ENCODE measurements around the gene SLC5A7. TPM values are rescaled to one million over a fixed set of nuclear protein-coding genes. Genes with fewer than 3 reads are reported as not detected.
A peak's percentile ranks its signal among the peaks of the same experiment; 100 is the strongest.

SLC5A7 gene
- polyA plus RNA-seq, 3 donors: not detected

GRCh38 chr2:108031471-108031941 is 45.2 kb downstream of the SLC5A7 start:
- Histone ChIP-seq H3K4me3 (replicated peaks in 1 of 3; ENCODE audit: low read depth in 2 of 3, low read length in 3 of 3) (no peak overlapping the region), H3K4me2 (replicated peaks; ENCODE audit: extremely low read depth, low read length, poor library complexity, severe bottlenecking) (no peak overlapping the region), H4K20me1 (ENCODE audit: insufficient read depth, low read length) (no peaks in the 10 kb centered on the region), H3K9ac (ENCODE audit: insufficient read depth, low read length, poor library complexity, severe bottlenecking) (no peak overlapping the region), H3K9me3 (replicated peaks in 1 of 2; ENCODE audit: control insufficient read depth in 1 of 2, insufficient read depth in 1 of 2, low read length in 2 of 2) (peaks cover 0 to 16% of the 10 kb centered on the region in 2 donors), H3K27ac (ENCODE audit: low read depth in 1 of 2, low read length in 2 of 2) (no peak overlapping the region), H3K79me2 (ENCODE audit: insufficient read depth, low read length) (no peaks in the 10 kb centered on the region), H2AFZ (ENCODE audit: insufficient read depth, low read depth, low read length, poor library complexity, severe bottlenecking) (no peak overlapping the region), H3K4me1 (ENCODE audit: control insufficient read depth in 1 of 2, insufficient read depth in 2 of 2, low read length in 2 of 2) (no peaks in the 10 kb centered on the region), H3K36me3 (replicated peaks in 1 of 2; ENCODE audit: control insufficient read depth in 1 of 2, insufficient read depth in 2 of 2, low read length in 2 of 2) (no peaks in the 10 kb centered on the region), H3K27me3 (ENCODE audit: control insufficient read depth in 2 of 2, insufficient read depth in 2 of 2, low read length in 2 of 2) (no peaks in the 10 kb centered on the region)
- H3K27ac Mint-ChIP-seq: no peak overlapping the region
- TF ChIP-seq, protein P1, sequence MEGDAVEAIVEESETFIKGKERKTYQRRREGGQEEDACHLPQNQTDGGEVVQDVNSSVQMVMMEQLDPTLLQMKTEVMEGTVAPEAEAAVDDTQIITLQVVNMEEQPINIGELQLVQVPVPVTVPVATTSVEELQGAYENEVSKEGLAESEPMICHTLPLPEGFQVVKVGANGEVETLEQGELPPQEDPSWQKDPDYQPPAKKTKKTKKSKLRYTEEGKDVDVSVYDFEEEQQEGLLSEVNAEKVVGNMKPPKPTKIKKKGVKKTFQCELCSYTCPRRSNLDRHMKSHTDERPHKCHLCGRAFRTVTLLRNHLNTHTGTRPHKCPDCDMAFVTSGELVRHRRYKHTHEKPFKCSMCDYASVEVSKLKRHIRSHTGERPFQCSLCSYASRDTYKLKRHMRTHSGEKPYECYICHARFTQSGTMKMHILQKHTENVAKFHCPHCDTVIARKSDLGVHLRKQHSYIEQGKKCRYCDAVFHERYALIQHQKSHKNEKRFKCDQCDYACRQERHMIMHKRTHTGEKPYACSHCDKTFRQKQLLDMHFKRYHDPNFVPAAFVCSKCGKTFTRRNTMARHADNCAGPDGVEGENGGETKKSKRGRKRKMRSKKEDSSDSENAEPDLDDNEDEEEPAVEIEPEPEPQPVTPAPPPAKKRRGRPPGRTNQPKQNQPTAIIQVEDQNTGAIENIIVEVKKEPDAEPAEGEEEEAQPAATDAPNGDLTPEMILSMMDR (IDR thresholded peaks at IDR 0.05): no peak
- H3K27me3 Mint-ChIP-seq (ENCODE audit: low read depth in 3 of 3): peaks cover 0 to 2% (median 1%) of the 10 kb centered on the region in 3 donors
- H3K4me1 Mint-ChIP-seq: no peaks in the 10 kb centered on the region
- H3K9me3 Mint-ChIP-seq: peaks cover 0 to 10% (median 5%) of the 10 kb centered on the region in 7 donors
- no peak for DNase-seq
- 95% methylated on average over 20 of the region's 23 CpGs for whole genome bisulfite sequencing (ENCODE audit: insufficient coverage)
- intact Hi-C loops (cut with micrococcal nuclease): no loop called here
- no peaks in the 10 kb centered on the region for H3K36me3 Mint-ChIP-seq
- no peak overlapping the region for H3K4me3 Mint-ChIP-seq

- Histone ChIP-seq H3K27ac (ENCODE audit: low read depth in 1 of 2, low read length in 2 of 2) (no peak overlapping the region), H3K27me3 (ENCODE audit: control insufficient read depth in 2 of 2, insufficient read depth in 2 of 2, low read length in 2 of 2) (no peaks in the 10 kb centered on the region), H3K4me2 (replicated peaks; ENCODE audit: extremely low read depth, low read length, poor library complexity, severe bottlenecking) (no peak overlapping the region), H4K20me1 (ENCODE audit: insufficient read depth, low read length) (no peaks in the 10 kb centered on the region), H2AFZ (ENCODE audit: insufficient read depth, low read depth, low read length, poor library complexity, severe bottlenecking) (no peak overlapping the region), H3K79me2 (ENCODE audit: insufficient read depth, low read length) (no peaks in the 10 kb centered on the region), H3K4me3 (replicated peaks in 1 of 3; ENCODE audit: low read depth in 2 of 3, low read length in 3 of 3) (no peak overlapping the region), H3K4me1 (ENCODE audit: control insufficient read depth in 1 of 2, insufficient read depth in 2 of 2, low read length in 2 of 2) (no peaks in the 10 kb centered on the region), H3K9ac (ENCODE audit: insufficient read depth, low read length, poor library complexity, severe bottlenecking) (no peak overlapping the region), H3K9me3 (replicated peaks in 1 of 2; ENCODE audit: control insufficient read depth in 1 of 2, insufficient read depth in 1 of 2, low read length in 2 of 2) (peaks cover 0 to 16% of the 10 kb centered on the region in 2 donors), H3K36me3 (replicated peaks in 1 of 2; ENCODE audit: control insufficient read depth in 1 of 2, insufficient read depth in 2 of 2, low read length in 2 of 2) (no peaks in the 10 kb centered on the region)
- TF ChIP-seq, protein P1 (IDR thresholded peaks at IDR 0.05): no peak
- no peak for DNase-seq
- Mint-ChIP-seq H3K36me3 (no peaks in the 10 kb centered on the region), H3K27me3 (ENCODE audit: low read depth in 3 of 3) (peaks cover 0 to 2% (median 1%) of the 10 kb centered on the region in 3 donors), H3K4me1 (no peaks in the 10 kb centered on the region), H3K27ac (peak overlapping the region in 1 of 7 donors; percentile 41), H3K9me3 (peaks cover 2 to 17% (median 5%) of the 10 kb centered on the region in 7 donors), H3K4me3 (no peak overlapping the region)
- intact Hi-C loops (cut with micrococcal nuclease): no loop called here
These were observed 48.5 kb downstream of the SLC5A7 start for GRCh38 chr2:108034843-108035242.
